ENCODE measurements around the gene INTU. TPM values are rescaled to one million over a fixed set of nuclear protein-coding genes. Genes with fewer than 3 reads are reported as not detected.
A peak's percentile ranks its signal among the peaks of the same experiment; 100 is the strongest.

The INTU gene
- total and polyA plus RNA-seq, 9 of the 15 experiments (the other 6 are each of a cell fraction or from before 2014, with no cell fraction given), result 1.5 to 8.9 (median 3.9) TPM

DNA sequence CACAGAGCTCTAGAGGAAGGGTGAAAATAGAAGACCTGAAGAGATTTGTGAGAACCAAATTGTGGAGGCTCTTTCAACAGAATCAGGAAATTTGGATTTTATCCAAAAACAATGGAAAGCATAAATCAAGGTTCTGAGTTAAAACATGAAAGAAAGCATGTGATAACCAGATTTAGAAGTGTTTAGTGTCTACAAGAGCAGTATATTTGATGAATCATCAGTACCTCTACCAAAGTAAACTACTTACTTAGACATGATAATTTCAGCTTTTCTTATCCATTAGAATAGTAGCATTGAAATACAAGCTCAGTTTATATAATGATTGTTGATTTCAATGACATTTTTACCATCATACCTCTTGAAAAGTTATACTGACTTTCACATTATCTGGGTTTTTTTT, 25.9 kb upstream of the INTU start (continued):
- TF ChIP-seq MAZ (CRISPR knock-in tag; conservative IDR thresholded peaks at IDR 0.05 in 1 of 2, IDR thresholded peaks at IDR 0.05 in 1 of 2), result no peak
- TF ChIP-seq JUN (IDR thresholded peaks at IDR 0.05; ENCODE audit: borderline replicate concordance, low read depth, low read length), result no peak
- no peak for TF ChIP-seq JUN (CRISPR knock-in tag; IDR thresholded peaks at IDR 0.05; ENCODE audit: borderline replicate concordance)
- peak; percentile 49 for TF ChIP-seq MEIS2 (IDR thresholded peaks at IDR 0.05; ENCODE audit: partially characterized antibody)
- no peak for TF ChIP-seq ELF1 (tag; IDR thresholded peaks at IDR 0.05)
- no peak for TF ChIP-seq ZNF253 (CRISPR knock-in tag; conservative IDR thresholded peaks at IDR 0.05)
- no peak for TF ChIP-seq CTBP1 (IDR thresholded peaks at IDR 0.05; ENCODE audit: borderline replicate concordance)
- TF ChIP-seq, protein P1, sequence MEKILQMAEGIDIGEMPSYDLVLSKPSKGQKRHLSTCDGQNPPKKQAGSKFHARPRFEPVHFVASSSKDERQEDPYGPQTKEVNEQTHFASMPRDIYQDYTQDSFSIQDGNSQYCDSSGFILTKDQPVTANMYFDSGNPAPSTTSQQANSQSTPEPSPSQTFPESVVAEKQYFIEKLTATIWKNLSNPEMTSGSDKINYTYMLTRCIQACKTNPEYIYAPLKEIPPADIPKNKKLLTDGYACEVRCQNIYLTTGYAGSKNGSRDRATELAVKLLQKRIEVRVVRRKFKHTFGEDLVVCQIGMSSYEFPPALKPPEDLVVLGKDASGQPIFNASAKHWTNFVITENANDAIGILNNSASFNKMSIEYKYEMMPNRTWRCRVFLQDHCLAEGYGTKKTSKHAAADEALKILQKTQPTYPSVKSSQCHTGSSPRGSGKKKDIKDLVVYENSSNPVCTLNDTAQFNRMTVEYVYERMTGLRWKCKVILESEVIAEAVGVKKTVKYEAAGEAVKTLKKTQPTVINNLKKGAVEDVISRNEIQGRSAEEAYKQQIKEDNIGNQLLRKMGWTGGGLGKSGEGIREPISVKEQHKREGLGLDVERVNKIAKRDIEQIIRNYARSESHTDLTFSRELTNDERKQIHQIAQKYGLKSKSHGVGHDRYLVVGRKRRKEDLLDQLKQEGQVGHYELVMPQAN (IDR thresholded peaks at IDR 0.05; ENCODE audit: borderline replicate concordance), result no peak
- TF ChIP-seq ZNF395 (CRISPR knock-in tag; IDR thresholded peaks at IDR 0.05), result no peak
- TF ChIP-seq MAFK (IDR thresholded peaks at IDR 0.05; ENCODE audit: low read length), result no peak
- TF ChIP-seq ZHX1 (conservative IDR thresholded peaks at IDR 0.05; ENCODE audit: low read length), result no peak
- TF ChIP-seq DMBX1 (CRISPR knock-in tag; IDR thresholded peaks at IDR 0.05; ENCODE audit: borderline replicate concordance), result no peak
- TF ChIP-seq POLR2H (tag; IDR thresholded peaks at IDR 0.05; ENCODE audit: low read depth), result no peak
- no peak for TF ChIP-seq ZBTB49 (CRISPR knock-in tag; IDR thresholded peaks at IDR 0.05; ENCODE audit: borderline replicate concordance)
